Fibroblast of lung (primary cell): Measurements from ENCODE around the gene TMCC3. TPM values are rescaled to one million over a fixed set of nuclear protein-coding genes. Genes with fewer than 3 reads are reported as not detected.
A peak's percentile ranks its signal among the peaks of the same experiment; 100 is the strongest.

Source experiments
- DNase-seq, 2 donors: peaks; one replicate each; pipeline versions ENCODE4 v3.0.0 to v3.0.0-alpha.2; 2010; ENCODE audit warnings: low read depth in 2 of 2
- H2AFZ ChIP-seq: 2 replicates; pipeline ENCODE4 v1.5.1; 2012; ENCODE audit warnings: low read length, control low read depth, inconsistent platforms
- H3K27ac ChIP-seq: 2 replicates; pipeline ENCODE4 v1.5.1; 2011; ENCODE audit warnings: low read length, control low read depth; ENCODE audit not compliant: insufficient read depth
- H3K27me3 ChIP-seq: 2 replicates; pipeline ENCODE4 v1.5.1; 2011; ENCODE audit warnings: mild to moderate bottlenecking, low read length; ENCODE audit not compliant: control insufficient read depth, insufficient read depth
- H3K36me3 ChIP-seq: 2 replicates; pipeline ENCODE4 v1.5.1; 2011; ENCODE audit warnings: low read length; ENCODE audit not compliant: control insufficient read depth, insufficient read depth
- H3K4me1 ChIP-seq: 2 replicates; pipeline ENCODE4 v1.5.1; 2011; ENCODE audit warnings: low read length; ENCODE audit not compliant: control insufficient read depth, insufficient read depth; ENCODE audit errors: extremely low read depth
- H3K4me2 ChIP-seq: 2 replicates; pipeline ENCODE4 v1.5.1; 2011; ENCODE audit warnings: low read length, control low read depth; ENCODE audit not compliant: insufficient read depth; ENCODE audit errors: extremely low read depth
- H3K4me3 ChIP-seq, 4 experiments: fragments of 200-600 bp in 1 of 4; sonication (generic) in 1 of 4; replicated peaks in 1 of 4; 2 replicates each; pipeline ENCODE4 v1.5.1; 2011 to 2016; ENCODE audit warnings: low read length in 4 of 4, low read depth in 3 of 4, mild to moderate bottlenecking in 3 of 4, control low read depth in 2 of 4, inconsistent platforms in 1 of 4, mixed read lengths in 1 of 4; ENCODE audit not compliant: insufficient read depth in 1 of 4; ENCODE audit errors: control extremely low read depth in 1 of 4
- H3K79me2 ChIP-seq: 2 replicates; pipeline ENCODE4 v1.5.1; 2012; ENCODE audit warnings: mild to moderate bottlenecking, low read length, inconsistent platforms; ENCODE audit not compliant: control insufficient read depth, insufficient read depth
- H3K9ac ChIP-seq: 2 replicates; pipeline ENCODE4 v1.5.1; 2011; ENCODE audit warnings: mild to moderate bottlenecking, low read length, control low read depth; ENCODE audit not compliant: insufficient read depth
- H3K9me3 ChIP-seq: 2 replicates; pipeline ENCODE4 v1.5.1; 2012; ENCODE audit warnings: low read depth, low read length; ENCODE audit not compliant: control insufficient read depth, insufficient read depth
- H4K20me1 ChIP-seq: 2 replicates; pipeline ENCODE4 v1.5.1; 2011; ENCODE audit warnings: low read length; ENCODE audit not compliant: control insufficient read depth, insufficient read depth; ENCODE audit errors: extremely low read depth
- EZH2 ChIP-seq: IDR thresholded peaks from 2 replicates; pipeline ENCODE4 v1.5.1; 2012; ENCODE audit warnings: low read length, control low read depth, mild to moderate bottlenecking; ENCODE audit errors: missing control alignments
- polyA plus RNA-seq, 2 donors: library from polyadenylated mRNA; depleted of rRNA in 1 of 2; stranded (reverse) in 1 of 2; unstranded in 1 of 2; fragments of >200 nt; gene quantifications; 2 replicates each; pipeline ENCODE4 v1.2.1, GENCODE V29; 2011 to 2012; ENCODE audit warnings: missing spikeins in 1 of 2
- total RNA-seq: library from RNA; depleted of rRNA; stranded (reverse); fragments of >200 nt; gene quantifications from 2 replicates; pipeline ENCODE4 v1.2.1, GENCODE V29; 2014
- TF ChIP-seq, protein P1 (sequence below), 2 donors: IDR thresholded peaks in 1 of 2; conservative IDR thresholded peaks in 1 of 2; 1 replicate in 1 of 2; 2 replicates in 1 of 2; pipeline ENCODE4 v1.5.1; 2011 to 2012; ENCODE audit warnings: low read length in 2 of 2, control low read depth in 1 of 2, inconsistent platforms in 1 of 2, low read depth in 1 of 2, mild to moderate bottlenecking in 1 of 2

The TMCC3 gene
- total and polyA plus RNA-seq, 2 donors (not counting 1 experiment from before 2014, with no cell fraction given), result 0.22 to 0.33 TPM

DNA sequence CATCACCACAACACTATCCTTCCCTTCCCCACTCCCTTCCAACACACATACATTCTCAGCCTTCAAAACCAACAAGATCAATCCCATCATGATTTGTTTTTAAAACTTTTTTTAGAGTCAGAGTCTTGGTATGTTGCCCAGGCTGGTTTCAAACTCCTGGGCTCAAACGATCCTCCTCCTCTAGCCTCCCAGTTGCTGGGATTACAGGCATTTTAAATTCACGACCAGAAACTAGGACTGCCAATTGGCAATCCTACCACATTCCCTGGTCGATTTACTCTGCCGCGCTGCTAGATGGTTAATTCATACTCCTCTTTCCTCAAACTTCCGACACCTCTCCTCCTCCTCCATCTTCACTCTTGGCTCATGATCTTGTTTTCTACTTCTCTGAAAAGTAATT is 37.5 kb upstream of the TMCC3 start:
- TF ChIP-seq EZH2, result no peak
- TF ChIP-seq, protein P1, sequence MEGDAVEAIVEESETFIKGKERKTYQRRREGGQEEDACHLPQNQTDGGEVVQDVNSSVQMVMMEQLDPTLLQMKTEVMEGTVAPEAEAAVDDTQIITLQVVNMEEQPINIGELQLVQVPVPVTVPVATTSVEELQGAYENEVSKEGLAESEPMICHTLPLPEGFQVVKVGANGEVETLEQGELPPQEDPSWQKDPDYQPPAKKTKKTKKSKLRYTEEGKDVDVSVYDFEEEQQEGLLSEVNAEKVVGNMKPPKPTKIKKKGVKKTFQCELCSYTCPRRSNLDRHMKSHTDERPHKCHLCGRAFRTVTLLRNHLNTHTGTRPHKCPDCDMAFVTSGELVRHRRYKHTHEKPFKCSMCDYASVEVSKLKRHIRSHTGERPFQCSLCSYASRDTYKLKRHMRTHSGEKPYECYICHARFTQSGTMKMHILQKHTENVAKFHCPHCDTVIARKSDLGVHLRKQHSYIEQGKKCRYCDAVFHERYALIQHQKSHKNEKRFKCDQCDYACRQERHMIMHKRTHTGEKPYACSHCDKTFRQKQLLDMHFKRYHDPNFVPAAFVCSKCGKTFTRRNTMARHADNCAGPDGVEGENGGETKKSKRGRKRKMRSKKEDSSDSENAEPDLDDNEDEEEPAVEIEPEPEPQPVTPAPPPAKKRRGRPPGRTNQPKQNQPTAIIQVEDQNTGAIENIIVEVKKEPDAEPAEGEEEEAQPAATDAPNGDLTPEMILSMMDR (conservative IDR thresholded peaks at IDR 0.05 in 1 of 2, IDR thresholded peaks at IDR 0.05 in 1 of 2; ENCODE audit: low read depth in 1 of 2, low read length in 2 of 2), result no peak
- H3K9ac ChIP-seq, result no peak overlapping the region

DNA sequence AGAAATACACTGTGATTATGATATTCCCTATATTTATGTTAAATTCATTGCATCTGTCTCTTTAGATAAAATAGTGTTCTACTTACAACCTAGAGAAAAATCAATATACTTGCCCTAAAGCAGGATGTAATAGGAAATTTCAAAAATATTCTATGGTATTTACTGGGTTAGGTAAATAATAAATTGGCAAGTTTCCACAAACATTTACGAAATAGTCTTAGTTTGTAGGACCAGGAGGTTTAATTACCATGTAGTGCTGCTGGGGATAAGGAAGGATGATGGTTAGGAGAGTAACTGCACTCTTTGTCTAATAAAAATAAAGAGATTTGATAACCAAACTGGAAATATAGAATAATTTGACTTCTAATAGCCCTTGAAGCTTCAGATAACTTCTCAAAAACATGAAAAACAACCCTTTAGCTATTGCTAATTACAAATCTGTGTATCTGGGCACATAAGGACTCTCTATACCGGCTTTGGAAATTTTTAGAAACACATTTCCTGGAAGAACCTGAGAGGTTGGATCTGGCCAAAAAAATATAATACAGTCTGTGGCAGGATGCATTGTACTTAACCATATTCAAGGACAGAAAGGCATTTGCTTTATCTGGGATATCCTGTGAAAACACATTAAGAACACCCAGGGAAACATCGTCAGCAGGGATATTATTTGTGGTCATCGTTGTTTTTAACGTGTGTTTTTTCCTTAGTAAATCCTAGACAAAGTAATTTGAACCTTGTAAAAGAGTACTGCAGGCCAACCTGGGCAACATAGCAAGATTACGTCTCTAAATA is 36.7 kb upstream of the TMCC3 start:
- Histone ChIP-seq H3K79me2 (no peaks in the 10 kb centered on the region), H3K27me3 (no peaks in the 10 kb centered on the region), H3K9me3 (no peaks in the 10 kb centered on the region), H3K4me2 (no peak overlapping the region), H3K4me1 (no peaks in the 10 kb centered on the region), H2AFZ (no peak overlapping the region), H4K20me1 (no peaks in the 10 kb centered on the region), H3K4me3 (no peak overlapping the region), H3K36me3 (no peaks in the 10 kb centered on the region), H3K9ac (no peak overlapping the region), H3K27ac (no peak overlapping the region)
- no peak for TF ChIP-seq EZH2
- TF ChIP-seq, protein P1 (conservative IDR thresholded peaks at IDR 0.05 in 1 of 2, IDR thresholded peaks at IDR 0.05 in 1 of 2; ENCODE audit: low read depth in 1 of 2, low read length in 2 of 2), result no peak
- peak in 1 of 2 donors; percentile 14 for DNase-seq

More for the DNA sequence above, 37.5 kb upstream of the TMCC3 start:
- H3K27me3 ChIP-seq, result no peaks in the 10 kb centered on the region
- no peaks in the 10 kb centered on the region for H3K4me1 ChIP-seq
- no peaks in the 10 kb centered on the region for H3K36me3 ChIP-seq
- no peaks in the 10 kb centered on the region for H3K79me2 ChIP-seq
- H3K4me3 ChIP-seq, result no peak overlapping the region
- H3K9me3 ChIP-seq, result no peaks in the 10 kb centered on the region
- no peaks in the 10 kb centered on the region for H4K20me1 ChIP-seq
- H2AFZ ChIP-seq, result no peak overlapping the region
- DNase-seq, result no peak
- H3K27ac ChIP-seq, result no peak overlapping the region
- no peak overlapping the region for H3K4me2 ChIP-seq

DNA sequence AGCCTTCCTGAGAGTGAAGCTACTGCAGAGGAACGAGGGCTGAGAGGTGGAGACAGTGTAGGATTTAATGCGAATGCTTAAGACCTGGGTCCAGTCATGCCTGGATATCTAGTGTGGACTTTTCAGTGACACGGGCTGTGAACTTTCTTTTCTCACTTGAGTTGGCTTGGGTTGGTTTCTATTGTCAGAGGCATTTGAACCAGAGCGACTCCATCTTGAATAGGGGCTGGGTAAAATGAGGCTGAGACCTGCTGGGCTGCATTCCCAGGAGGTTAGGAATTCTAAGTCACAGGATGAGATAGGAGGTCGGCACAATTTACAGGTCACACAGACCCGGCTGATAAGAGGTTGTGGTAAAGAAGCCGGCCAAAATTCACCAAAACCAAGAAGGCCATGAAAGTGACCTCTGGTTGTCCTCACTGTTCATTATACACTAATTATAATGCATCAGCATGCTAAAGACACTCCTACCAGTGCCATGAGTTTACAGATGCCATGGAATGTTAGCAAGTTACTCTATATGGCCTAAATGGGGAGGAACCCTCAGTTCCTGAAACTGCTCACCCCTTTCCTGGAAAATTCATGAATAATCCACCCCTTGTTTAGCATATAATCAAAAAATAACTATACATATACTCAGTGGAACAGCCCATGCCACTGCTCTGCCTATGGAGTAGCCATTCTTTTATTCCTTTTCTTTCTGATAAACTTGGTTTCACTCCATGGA is 34.2 kb upstream of the TMCC3 start:
- H3K4me3 ChIP-seq, result no peak overlapping the region
- H3K36me3 ChIP-seq, result no peaks in the 10 kb centered on the region

More for the DNA sequence above, 34.2 kb upstream of the TMCC3 start:
- no peak for DNase-seq
- H3K27ac ChIP-seq, result no peak overlapping the region
- no peaks in the 10 kb centered on the region for H3K27me3 ChIP-seq
- no peaks in the 10 kb centered on the region for H4K20me1 ChIP-seq
- TF ChIP-seq, protein P1 (conservative IDR thresholded peaks at IDR 0.05 in 1 of 2, IDR thresholded peaks at IDR 0.05 in 1 of 2; ENCODE audit: low read depth in 1 of 2, low read length in 2 of 2), result no peak
- TF ChIP-seq EZH2, result no peak
- H3K4me1 ChIP-seq, result no peaks in the 10 kb centered on the region
- H2AFZ ChIP-seq, result no peak overlapping the region
- H3K4me2 ChIP-seq, result no peak overlapping the region
- no peak overlapping the region for H3K9ac ChIP-seq
- H3K79me2 ChIP-seq, result no peaks in the 10 kb centered on the region
- H3K9me3 ChIP-seq, result no peaks in the 10 kb centered on the region
